HG02588 (cell line): ENCODE data around the gene IL27RA.
A peak's percentile ranks its signal among the peaks of the same experiment; 100 is the strongest.

Experiments used
- ATAC-seq: cut with Tn5 transposase; IDR thresholded peaks from one replicate; pipeline ENCODE4 v1.9.1; 2021; ENCODE audit warnings: mild to moderate bottlenecking, moderate library complexity; ENCODE audit not compliant: unreplicated experiment

IL27RA gene

DNA sequence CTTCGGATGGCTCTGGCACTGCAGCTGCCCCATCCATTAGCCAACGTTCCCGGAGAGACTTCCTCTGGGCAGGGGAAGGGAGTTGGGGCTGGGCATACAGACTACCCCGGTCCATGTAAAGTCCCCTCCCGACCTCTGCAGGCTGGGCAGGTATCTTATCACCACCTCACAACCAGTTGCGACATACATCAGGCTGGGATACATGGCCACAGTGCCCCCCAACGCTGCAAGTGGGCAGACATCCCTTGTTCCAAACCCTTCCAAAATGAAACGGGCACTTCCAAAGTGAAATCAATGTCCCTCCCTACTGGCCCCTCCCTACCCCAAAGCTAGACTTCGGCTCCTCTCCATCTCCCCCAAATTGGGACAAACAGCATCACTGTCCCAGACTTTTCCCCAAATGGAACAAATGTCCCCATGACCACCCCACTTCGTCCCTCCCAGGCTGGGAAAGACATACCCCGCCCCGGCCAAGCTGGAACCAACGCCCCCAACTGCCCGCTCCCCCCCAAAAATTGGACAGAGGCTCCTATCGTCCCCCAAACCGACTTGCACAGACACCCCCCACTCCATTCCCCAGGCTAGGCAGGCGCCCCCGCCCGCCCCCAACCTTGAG, 25.3 kb downstream of the IL27RA start:
- no peak for ATAC-seq

DNA sequence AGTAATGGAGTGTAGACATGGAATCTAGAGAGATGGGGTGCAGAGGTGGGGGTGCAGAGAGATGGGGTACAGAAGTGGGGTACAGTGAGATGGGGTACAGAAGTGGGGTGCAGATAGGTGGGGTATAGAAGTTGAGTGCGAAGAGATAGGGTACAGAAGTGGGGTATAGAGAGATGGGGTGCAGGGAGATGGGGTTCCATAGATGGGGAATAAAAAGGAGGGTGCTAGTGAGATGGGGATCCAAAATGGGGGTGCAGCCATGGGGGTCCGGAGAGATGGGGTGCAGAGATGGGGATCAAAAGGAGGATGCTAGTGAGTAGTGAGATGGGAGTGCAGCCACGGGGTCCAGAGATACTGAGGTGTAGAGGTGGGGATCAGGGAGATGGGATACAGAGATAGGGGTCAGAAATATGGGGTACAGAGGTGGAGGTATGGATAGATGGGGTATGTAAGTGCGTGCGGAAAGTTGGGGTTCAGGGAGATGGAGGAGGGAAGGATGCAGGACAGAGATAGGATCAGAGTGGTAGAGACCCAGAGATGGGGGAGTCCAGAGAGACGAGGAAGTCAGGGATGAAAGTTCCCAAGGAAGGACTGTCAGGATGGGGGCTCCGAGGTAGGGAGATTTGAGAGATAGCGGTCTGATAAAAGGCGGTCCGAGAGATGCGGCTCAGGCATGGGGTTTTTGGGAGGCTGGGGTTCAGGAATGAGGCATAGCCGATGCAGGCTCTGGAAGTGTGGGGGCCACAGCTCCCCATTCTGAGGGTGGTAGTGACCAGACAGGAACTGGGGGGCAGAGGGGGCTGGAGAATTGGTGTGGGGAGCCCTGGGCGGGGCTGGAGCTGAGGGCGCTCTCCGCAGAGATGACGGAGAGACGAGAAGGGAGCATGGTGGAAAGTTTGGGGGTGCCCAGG, 26.9 kb downstream of the IL27RA start:
- ATAC-seq: no peak

DNA sequence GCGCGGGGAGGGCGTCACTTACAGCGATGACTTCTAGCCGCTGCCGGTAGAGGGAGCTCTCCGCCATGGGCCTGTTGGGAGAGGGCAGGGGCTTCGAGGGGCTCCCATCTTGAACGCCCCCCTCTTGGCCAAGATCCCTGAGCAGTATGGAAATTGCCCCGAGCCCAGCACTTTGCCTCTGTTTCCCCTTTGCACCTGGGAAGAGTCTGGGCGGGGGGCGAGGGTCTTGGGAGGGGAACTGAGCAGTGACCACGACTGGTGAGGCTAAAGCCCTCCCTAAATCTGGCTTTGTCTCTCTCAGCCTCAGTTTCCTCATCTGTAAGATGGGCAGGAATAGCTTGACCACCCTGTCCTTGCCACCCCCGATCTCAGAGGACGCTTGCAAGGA, 27.5 kb downstream of the IL27RA start:
- no peak for ATAC-seq

DNA sequence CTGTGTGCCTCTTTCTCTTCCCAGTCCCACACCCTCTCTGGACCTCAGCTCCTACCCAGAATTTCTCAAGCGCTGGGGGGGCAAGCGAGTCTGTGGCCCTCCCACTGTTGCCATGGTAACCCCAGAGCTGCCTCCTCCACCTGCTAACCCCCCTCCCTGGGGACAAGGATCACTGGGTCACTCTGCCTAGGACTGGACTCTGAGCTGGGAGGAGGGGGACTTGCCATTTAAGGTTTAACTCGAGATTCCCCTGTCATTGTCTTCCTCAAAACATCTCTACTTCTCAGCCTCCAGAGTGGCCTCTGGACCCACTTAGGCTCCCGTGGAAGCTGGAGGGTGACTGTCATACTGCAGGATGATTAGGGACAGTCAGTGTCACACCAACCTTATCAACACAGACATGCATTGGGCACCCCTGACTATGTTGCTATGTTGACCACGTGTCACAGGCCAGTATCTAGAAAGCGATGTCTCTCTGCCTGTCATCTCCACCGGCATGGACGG, 28.1 kb downstream of the IL27RA start:
- no peak for ATAC-seq

DNA sequence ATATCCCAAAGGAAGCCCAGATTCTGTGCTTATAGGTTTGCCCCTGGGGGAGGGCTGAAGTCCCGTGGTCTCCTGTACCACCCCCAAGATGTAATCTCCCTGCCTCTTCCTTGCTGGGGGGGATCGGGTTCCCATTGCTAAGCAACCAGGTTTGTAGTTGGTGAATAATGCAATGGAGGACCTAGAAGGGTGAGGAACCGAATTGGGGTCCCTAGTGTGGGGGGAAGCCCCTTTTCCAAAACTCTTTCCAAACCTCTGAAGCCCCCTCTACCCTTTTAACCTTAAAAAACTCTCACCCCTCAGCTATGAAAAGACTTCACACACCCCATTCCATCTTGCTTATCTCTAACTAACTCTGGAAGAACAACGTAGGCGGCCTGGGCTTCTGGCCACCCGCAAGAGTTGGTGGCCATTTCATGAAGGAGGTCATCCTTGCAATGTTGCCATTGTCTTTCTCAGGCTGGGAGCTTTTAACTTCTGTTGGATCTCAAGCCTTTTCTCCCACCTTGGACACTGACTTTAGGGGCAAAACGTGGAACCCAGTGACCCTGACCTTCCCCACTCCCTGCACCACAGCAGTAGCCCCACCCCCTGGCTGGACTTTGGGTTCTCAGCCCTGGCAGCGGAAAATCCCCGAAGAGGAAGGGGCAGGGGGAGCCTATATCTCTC, 29.7 kb downstream of the IL27RA start:
- ATAC-seq: no peak

DNA sequence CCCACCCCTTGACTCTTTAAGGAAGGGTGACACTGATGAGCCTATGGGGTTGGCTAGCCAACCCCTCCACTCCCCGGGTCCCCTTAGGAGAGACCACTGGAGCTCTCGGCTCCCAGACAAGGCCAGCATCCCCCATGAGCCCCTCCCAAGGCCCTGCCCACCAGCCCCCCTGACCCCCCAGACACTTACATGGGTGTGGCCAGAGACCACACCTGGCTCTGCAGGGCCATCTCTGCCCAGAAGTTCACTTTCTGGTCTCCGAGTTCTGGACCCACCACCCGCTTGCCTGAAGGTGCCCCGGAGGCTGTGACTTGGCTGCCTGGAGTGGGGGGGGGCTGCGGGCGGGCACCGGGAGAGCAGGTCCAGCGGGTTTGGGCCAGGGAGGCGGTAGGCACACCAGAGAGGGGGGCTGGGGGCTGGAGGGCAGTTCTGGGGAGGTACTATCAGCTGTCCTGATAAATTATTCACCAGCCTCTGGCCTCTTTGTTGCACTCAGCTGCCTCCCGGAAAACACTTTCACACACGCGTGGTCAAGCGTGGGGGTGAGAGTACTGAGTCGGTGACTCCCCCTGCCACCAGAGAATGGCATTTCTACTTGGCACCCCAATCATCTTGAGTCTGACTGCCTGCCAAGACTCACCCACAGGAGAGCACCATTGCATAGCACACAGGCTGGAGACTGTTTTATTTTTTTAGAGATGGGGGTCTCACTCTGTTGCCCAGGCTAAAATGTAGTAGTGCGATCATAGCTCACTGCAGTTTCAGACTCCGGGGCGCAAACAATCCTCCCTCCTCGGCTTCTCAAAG, 30.4 kb downstream of the IL27RA start, which contains the start of gene PALM3:
Gene PALM3, minus strand, starts transcription at position 326 of the 807 bp plus-strand sequence. Its CDS starts 96 bp downstream, at position 230.
- no peak for ATAC-seq

DNA sequence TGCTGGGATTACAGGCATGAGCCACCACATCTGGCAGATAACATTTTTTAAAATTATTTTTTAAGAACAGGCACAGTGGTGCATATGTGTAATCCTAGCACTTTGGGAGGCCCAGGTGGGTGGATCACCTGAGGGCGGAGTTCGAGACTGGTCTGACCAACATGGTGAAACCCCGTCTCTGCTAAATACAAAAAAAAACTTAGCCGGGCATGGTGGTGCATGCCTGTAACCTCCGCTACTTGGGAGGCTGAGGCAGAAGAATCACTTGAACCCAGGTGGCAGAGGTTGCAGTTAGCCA, 30.9 kb downstream of the IL27RA start:
- ATAC-seq: no peak

DNA sequence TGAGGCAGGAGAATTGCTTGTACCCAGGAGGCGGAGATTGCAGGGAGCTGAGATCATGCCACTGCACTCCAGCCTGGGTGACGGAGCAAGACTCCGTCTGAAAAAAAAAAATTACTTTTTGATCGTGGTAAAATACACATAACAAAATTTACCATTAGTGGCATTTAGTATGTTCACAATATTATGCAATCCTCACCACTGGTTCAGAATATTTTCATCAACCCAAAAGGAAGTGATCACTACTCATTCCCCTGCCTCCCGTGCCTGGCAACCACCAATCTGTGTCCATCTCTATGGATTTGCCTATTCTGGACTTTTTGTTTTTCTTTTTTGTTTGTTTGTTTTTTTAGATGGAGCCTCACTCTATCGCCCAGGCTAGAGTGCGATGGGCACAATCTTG, 31.5 kb downstream of the IL27RA start:
- ATAC-seq: no peak

DNA sequence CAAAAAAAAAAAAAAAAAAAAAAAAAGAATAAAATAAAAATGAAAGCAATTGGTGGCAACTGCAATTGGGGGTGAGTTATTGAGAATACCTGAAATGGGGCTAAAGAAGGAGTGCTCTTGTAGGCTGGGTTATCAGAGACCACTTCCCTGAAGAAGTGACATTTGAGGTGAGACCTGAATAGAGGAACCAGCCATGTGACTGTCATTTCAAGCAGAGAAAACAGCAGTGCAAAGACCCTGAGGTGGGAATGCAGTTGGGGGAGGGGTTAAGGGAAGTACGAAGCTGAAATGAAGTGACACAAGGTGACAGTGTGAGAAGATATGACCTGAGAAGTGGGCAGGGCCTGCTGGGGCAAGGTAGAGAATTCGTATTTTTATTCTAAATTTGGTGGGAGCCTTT, 34.6 kb downstream of the IL27RA start:
- no peak for ATAC-seq

DNA sequence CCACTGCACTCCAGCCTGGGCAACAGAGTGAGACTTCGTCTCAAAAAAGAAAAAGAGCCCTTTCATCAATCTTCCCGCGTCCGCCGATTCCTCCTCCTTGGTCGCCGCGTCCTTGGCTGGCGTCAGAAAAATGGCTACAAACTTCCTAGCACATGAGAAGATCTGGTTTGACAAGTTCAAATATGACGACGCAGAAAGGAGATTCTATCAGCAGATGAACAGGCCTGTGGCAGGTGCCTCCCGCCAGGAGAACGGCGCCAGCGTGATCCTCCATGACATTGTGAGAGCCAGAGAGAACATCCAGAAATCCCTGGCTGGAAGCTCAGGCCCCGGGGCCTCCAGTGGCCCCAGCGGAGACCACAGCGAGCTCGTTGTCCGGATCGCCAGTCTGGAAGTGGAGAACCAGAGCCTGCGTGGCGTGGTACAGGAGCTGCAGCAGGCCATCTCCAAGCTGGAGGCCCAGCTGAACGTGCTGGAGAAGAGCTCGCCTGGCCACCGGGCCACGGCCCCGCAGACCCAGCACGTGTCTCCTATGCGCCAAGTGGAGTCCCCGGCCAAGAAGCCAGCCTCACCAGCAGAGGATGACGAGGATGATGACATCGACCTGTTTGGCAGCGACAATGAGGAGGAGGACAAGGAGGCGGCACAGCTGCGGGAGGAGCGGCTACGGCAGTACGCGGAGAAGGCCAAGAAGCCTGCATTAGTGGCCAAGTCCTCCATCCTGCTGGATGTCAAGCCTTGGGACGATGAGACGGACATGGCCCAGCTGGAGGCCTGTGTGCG, 38.9 kb downstream of the IL27RA start:
- no peak for ATAC-seq

DNA sequence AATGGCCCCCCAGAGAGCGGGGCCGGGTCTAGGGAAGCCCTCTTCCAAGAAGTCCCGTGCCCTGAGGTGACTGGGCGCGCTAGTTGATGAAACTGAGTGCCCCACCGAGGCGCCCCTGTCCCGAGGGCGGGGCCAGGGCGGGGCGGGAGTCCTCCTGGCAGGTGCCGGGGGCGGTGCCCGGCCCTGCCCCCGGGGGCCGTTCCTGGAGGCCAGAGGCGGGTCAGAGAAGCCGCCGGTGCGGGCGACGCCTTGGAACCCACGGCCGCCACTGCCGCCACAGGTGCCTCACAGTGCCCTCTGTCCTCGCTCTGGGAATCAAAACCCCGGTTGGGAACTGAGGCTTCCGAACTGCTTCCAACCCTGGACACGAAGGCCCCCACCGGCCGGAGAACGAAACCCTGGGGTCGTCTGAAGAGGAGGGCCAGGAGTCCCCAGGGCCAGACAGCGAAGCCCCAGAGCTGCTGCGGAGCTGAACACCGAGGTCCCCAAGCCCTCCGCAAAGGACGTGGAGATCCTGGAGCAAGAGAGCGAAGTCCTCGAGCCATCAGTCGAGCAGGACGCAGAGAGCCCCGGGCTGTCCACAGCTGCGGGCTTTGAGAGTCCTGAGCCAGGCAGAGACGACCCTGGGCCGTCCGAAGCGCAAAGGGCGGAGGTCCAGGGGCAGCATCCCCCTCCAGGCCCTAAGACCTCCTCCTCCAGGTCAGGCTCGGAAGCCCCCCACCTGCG, 41.1 kb downstream of the IL27RA start, which contains the start of gene MISP3:
Gene MISP3, plus strand, starts transcription at position 252 of the 726 bp plus-strand sequence. CDS start 524 bp downstream, outside the sequence.
- peak; percentile 3 for ATAC-seq

DNA sequence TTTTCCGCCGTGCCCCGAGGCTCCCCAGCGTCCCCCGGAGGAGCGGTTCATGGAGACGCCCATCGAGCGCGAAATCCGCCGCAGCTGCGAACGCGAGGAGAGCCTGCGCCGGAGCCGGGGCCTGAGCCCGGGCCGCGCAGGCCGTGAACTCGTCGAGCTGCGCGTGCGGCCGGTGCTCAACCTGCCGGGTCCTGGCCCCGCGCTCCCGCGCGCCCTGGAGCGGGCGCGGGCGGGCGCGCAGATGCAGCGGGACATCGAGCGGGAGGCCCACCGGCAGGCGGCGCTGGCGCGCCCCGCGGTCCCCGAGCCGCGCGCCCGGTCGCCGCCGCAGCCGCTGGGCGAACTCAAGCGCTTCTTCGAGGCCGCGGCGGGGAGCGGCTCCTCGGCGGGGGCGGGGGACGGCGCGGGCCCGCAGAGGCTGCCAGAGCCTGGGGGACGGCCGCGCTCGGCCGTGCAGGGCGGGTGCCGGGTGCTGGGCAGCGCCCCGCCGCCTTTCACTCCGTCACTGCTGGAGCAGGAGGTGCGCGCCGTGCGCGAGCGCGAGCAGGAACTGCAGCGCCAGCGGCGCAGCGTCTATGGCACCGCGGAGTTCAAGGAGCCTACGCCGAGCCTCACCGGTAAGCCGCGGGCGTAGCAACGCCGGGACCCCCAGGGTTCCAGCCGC, 41.8 kb downstream of the IL27RA start:
- peak; percentile 42 for ATAC-seq

DNA sequence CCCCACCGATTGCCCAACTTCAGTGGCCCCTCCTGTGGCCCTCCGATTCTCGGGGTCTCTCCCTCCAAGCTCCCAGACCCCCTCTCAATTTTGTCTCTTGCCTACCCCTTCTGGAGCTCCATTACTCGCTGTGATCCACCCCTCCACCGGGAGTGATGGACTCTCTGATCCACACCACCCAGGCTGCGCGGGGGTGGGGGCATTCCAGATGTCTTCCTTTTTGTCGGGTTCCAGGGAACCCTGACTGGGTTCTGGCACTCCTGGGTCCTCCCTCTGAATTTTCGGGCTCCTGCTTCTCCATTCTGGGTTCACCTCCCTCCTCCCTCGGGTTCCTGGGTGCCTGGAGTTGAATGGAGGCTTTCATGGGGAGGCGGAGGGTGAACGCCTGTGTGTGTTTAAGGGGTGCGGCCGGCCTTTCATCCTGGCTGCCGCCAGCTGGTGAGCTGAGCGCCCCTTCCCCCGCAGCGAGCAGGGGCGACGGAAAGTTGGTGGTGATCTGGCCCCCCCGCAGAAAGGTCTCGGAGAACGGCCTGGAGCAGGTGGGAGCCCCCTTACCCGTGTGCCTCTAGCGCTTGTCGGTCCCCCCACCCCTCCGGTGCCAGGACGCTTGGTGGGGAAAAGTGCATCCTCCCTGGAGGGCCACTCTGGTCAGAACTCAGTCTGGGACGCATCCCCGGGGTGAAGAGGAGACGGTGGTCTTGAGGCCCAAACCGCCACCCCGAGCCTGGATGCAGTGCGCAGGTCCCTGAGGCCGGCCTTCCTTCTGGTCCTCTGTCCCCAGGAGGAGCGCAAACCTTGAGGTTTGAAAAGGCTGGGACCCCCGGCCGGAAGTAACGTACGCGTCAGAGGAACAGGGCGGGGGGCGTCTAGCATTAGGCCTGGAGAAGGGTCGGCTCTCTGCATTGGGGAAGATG, 42.6 kb downstream of the IL27RA start:
- no peak for ATAC-seq

DNA sequence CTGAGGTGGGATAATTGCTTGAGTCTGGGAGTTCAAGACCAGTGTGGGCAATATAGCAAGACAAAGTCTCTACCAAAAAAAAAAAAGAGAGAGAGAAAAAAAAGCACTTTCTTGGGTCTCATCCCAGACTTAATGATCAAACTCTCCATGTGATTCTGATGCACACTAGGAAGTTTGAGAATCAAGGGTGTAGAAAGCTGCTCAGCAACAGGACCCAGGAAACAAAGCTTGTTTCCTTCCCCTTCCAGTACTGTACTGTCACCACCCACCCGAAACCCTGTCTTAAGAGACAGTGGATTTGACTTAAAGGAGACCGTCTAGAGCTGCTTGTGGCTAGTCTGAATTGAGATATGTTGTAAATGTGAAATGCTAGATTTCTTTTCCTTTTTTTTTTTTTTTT, 46.8 kb downstream of the IL27RA start:
- no peak for ATAC-seq

DNA sequence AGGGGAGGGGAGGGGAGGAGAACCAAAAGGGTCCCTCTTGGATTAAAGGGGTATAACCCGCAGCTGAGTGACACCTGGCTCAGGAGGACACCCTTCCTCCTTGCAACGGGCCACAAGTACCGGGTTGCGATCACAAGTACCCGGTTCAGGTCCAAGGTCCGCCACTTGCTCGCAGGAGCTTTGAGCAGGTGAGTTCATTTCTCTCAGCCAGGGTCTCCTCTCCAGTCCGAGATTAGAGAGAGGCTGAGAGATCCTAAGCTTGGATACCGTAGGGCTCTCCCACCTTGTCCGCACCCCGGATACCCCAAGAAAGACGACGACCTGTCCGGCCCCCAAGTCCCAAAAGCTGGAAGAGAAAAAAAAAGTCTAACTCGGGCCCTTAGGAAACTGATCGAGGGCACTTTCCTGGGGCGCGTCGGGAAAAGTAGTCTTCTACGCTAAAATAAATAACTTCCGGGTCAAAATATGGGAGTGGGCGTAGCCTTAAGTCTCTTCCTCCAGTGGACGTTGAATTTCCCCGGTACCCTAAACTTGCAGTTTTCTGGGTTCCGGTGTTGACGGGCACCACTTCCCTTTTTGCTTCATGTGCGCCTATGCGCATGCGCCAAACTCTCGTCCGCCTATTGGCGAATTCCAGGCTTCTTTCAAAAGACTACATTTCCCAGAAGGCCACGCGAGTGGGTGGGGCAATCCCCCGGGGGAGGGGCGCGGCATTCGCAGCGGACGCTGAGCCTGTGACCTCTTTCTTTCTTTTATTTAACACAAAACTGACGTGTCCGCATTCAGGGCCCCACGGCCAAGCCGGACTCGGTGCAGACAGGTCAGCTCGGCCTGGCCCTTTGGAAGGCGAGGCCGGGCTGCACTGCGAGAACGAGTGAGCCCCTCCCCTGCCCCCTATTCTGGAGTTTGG, 49.6 kb downstream of the IL27RA start:
- ATAC-seq: peak; percentile 73

DNA sequence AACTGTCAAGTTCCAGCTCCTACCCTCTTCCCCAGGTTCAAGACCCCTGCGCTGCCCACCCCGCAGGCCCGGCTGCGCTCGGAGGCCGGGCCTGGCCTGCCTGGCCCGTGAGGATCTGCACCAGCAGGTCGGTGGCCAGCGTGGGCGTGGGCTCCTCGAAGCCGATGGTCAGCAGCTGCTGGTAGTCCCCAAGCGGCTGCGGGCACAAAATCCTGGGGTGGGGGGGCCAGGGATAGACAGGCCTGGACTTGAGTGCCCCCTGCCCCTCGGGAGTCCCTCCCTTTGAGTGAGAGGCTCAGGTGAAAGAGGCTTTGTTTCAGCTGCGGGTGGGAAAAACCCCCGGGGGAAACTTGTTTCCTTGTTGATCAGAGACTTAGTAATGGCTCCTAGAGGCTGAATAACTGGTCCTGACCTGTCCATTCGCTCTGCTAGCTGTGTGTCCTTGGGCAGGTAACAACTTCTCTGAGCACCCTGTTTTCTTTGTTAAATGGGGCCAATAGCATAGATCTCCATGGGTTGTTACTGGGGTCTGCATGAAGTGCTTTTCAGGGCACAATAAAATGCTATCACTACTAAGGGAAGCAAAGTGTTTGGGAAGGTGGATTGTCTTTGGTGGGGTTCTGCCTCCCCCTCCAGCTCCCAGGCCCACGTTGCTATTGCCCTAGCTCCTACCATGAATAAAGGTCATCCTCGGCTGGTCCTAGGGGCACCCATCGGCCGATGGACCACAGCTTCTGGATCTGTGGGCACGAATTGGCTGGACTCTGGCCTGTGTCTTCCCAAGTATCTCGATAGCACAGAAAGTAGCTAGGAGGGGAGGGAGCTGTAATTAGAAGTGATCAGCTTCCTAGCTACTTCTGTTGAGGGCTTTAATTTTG, 50.5 kb downstream of the IL27RA start:
- peak; percentile 29 for ATAC-seq
